GM19238 (cell line): ENCODE results near the gene DBNDD1.

Experiments used
- DNase-seq: peaks from one replicate; pipeline ENCODE4 v3.0.0; 2011; ENCODE audit warnings: low spot score; ENCODE audit not compliant: insufficient read length

Gene DBNDD1

DNA sequence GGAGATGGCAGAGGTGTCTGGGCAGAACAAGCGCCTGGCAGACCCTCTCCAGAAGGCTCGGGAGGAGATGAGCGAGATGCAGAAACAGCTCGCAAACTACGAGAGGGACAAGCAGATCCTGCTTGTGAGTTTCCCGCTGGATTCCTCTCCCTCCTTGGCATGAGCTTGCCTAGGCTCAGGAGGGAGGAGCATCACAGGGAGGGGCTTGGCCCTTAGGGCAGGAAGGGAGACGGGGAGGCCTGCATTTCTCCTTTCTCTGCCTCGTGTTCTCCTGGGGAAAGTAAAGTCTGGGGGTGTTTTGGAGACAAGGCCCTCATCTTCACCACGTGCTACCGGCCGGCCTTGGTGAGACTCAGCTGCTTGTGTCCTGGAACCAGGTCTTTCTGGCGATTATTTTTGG, 18.0 kb upstream of the DBNDD1 start:
- no peak for DNase-seq

DNA sequence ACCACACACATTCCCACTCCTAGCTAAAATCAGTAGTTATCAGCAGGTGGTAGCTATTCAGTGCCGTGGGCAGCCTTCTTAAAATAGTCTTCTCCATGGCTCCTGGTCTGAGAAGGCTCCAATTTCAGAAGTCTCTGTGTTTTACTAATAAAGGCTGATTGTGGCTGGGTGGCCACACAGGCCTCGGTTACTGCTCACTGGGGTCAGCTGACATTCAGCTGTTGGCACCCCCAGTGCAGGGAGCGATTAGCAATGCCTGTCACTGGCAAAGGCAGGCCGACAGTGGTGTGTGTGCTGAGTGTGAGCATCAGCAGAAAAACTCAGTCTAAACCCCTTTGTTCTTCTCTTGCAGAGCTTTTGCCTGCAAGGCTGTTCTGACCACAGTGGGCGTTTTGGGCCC, 16.6 kb upstream of the DBNDD1 start:
- DNase-seq, result no peak

DNA sequence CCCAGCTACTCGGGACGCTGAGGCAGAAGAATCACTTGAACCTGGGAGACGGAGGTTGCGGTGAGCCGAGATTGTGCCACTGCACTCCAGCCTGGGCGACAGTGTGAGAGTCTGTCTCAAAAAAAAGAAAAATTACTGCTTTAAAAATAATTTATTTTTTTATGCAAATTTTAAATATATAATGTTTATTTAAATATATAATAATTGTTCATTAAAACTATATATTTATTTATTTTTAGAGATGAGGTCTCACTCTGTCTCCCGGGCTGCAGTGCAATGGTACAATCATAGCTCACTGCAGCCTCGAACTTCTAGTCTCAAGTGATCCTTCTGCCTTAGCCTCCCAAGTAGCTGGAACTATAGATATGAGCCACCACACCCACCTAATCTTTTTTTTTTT, 15.2 kb upstream of the DBNDD1 start:
- no peak for DNase-seq

DNA sequence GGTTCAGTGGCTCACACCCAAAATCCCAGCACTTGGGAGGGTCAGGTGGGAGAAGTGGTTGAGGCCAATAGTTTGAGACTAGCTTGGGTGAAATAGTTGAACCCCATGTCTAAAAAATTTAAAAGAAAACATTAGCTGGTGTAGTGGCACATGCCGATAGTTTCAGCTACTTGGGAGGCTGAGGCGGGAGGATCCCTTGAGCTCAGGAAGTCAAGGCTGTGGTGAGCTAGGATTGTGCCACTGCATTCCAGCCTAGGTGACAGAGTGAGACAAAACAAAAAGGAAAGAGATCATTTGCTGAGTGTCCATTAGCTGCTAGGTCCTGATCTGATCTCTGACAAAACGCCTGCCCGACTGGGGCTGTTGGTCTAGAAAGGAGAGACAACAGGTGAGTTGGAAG, 14.1 kb upstream of the DBNDD1 start:
- no peak for DNase-seq

DNA sequence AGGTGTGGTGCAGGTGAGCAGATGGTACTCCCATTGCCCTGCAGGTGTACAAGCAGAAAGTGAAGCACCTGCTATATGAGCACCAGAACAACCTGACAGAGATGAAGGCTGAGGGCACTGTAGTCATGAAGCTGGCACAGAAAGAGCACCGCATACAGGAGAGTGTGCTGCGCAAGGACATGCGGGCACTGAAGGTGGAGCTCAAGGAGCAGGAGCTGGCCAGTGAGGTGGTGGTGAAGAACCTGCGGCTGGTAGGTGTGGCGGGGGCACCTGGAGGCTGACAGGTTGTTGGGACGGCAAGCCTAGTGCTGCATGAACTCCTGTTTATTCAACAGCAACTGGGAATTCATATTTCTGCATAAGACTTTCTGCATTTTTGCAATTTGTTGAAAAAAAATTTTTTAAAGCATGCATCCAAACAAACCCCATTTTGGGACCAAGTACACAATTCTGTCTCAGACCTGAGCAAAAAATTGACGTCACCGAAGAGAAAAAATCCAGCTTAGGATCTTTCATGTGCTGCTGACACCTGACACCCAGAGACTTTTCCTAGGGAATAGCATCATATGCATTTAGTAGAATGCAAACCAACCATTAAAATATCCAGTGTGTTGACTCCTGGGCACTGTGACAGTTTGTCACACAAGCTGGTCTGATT, 13.5 kb upstream of the DBNDD1 start:
- DNase-seq, result no peak

DNA sequence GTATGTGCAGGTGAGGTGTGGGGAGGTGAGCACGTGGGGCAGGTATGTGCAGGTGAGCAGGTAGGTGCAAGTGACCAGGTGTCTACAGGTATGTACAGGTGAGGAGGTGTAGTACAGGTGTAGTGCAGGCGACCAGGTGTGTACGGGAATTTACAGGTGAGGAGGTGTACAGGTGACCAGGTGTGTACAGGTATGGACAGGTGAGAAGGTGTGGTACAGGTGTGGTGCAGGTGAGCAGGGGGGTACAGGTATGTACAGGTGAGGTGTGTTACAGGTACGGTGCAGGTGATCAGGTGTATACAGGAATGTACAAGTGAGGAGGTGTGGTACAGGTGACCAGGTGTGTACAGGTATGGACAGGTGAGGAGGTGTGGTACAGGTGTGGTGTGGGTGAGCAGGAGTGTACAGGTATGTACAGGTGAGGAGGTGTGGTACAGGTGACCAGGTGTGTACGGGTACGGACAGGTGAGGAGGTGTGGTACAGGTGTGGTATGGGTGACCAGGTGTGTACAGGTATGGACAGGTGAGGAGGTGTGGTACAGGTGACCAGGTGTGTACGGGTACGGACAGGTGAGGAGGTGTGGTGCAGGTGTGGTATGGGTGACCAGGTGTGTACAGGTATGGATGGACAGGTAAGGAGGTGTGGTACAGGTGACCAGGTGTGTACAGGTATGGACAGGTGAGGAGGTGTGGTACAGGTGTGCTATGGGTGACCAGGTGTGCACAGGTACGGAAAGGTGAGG, 12.8 kb upstream of the DBNDD1 start:
- no peak for DNase-seq

DNA sequence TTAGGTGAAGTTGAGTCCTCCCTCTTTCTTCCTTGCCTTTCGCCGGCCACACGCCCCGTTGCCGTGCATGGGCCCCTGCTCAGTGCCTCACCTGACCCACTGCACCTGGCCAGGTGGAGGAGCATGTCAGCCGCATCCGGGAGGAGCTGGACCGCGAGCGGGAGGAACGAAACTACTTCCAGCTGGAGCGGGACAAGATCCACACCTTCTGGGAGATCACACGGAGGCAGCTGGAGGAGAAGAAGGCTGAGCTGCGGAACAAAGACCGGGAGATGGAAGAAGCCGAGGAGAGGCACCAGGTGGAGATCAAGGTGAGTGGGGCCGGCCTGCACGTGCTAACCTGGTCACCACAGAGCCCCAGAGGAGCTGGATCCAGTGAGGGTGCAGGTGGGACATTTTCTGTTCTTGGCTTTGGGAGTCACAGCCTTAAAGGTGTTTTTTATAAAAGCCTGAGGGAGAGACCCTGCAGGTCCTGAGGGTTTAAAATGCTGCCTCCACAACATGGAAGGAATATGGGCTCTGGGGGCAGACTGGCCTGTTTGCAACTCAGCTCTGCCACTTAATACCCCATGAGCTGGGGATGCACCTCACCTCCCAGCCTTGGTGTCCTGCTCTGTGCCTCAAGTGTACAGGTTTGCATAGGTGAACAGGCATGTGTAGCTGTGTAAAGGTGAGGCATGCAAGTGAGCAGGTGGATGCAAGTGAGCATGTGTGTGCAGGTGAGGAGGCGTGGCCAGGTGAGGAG, 12.1 kb upstream of the DBNDD1 start:
- no peak for DNase-seq

DNA sequence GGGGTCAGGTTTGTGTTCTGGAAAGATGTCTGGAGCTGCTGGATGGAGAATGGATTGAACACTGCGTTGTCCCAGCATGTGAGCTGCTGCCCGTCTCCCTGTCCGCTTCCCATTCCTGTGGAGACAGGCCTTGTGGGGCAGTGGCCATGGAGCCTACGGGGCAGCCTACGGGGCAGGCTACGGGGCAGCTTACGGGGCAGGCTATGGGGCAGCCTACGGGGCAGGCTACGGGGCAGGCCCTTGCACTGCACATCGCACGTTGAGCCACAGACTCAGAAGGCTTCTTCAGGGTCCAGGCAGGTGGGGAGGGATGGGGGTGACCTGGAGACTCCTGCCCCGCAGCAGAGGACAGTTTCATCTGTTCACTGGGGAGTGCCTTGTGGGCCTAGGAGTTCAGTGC, 9.7 kb upstream of the DBNDD1 start:
- DNase-seq, result no peak

DNA sequence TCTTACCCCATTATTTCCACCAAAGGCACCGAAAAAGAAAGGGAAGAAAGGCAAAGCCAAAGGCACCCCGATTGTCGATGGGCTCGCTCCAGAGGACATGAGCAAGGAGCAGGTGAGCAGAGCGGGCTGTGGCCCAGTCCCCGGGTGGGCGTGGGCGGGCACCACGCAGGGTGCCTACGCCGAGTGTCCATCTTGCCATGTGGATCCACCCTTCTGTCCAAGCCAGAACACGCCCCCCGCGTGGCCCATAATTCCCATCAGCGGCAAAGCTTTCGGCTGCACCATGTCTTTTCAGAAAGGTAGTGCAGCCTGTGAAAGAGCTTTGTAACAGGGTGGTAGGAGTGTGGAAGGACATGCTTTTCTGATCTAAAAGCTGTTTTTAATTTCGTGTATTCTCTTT, 8.4 kb upstream of the DBNDD1 start:
- no peak for DNase-seq

DNA sequence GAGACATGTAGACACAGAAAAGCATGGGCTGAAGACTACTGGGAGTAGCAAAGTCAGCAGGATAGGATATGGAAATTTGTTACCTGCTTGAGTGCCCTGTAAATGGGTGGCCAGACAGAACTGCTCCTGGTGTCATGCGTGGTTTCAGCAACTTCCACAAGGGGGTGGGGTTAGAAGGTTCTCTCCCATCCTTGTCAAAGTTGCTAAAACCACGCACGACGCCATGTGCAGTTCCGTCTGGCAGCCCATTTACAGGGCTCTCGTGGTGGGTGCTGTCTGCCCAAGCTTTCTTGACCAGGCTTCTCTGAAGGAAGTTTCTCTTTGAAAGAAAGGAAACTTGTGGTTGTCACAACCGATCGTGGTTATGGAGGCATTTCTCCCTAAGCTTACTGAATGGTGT, 6.9 kb upstream of the DBNDD1 start:
- no peak for DNase-seq

DNA sequence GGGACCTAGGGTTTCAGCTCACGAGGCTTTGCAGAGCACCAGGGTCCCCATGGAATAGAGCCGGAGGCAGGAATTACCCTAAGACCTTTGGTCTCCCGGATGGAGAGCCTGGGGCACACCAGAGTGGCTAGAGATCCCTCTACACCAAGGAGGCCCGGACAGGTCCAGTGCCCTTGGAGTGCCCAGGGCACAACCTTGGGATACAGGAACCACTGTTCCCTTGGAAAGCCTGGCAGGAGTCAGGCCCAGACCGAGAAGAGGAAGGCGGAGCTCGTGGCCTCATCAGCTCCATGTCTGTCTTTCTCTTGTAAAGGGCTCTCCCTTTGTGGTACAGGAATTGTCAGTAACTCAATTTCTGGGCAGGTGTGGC, 3.8 kb upstream of the DBNDD1 start:
- DNase-seq, result no peak

DNA sequence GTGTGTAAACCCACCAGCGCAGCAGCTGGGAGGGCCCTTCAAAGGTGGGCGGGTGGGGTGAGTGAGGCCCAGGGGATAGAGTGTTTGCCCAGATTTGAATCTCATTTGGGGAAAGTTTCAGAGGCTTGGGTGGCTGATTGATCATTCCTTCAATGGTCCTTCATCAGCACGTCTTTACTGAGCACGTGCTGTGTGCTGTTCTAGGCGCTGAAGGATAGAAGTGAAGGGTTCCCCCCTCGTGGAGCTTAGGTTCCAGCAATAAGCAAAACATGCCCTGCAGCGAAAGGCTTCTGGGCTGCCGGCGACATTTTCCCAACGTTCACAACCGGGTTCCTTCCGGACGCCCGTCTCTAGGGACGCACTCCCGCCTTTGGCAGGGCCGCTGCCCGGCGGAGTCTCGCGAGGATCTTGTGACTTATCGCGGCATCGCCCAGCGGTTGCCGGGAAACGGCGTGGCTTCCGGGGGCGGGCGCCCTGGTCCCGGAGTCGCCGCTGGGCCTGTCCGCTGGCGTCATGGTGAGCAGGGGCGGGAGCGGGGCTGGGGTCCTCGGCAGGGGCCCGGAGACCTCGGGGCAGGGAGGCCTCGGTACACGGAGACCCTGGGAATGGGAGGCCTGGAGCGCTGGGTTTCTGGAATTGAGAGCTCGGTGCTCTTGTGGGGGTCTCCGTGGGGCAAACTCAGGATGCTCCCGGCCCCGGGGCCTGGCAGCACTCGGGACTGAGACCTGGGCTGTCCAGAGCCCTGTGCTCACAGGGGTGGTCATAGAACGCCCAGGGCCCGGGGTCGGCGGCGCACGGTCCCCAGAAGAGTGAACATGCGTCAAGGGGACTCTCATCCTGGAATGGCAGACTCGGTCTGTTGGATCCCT, 3.2 kb upstream of the DBNDD1 start:
- DNase-seq, result peak; percentile 96

DNA sequence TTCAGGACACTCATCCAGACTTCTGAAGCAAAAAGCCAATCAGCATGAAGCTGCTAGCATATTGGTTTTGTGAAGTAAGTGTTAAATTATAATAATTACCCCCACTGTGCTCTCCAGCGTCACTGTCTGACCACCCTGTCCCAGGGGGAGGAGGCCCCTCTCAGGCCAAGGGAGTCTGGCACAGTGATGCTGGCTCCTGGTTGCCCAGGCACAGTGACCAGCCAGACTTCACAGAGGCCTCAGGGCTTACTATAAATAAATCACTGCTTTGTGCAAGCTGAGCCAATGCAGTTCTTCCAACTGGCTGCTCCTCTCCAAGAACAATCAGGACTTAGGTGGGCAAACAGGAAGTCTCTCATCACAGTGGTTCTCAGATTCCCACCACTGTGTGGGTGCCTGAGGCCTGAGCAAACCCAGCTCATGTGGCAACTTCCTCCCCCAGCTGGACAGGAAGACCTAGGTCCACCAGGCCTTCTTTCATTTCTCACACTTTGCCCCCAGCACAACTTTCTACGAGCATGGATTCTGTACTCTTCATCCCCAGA, 1.7 kb upstream of the DBNDD1 start:
- DNase-seq, result no peak

DNA sequence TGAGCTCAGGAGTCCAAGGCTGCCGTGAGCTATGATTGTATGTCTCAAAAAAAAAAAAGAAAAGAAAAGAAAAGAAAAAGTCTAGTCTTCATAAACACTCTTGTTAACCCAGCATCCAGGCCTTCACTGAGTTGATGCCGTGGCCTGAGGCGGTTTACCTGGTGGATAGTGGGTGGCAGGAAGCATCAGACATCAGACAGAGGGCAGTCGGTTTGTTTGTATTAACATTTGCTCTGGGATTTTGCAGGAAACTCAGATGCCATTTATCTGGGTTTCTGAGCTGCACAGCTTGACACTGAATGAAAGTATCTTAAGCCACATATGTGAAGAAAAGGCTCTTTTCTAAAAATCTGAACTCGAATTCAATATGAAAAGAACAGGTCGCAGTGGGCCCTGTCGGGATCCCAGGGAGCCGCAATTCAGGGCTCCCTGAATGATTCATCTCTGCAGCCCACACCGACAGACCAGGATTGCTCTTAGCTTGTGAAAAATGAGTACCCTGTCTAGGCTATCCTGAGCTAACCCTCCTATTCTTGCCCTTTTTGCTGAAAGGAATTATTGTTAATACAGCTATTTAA, 1.1 kb upstream of the DBNDD1 start:
- DNase-seq, result no peak

DNA sequence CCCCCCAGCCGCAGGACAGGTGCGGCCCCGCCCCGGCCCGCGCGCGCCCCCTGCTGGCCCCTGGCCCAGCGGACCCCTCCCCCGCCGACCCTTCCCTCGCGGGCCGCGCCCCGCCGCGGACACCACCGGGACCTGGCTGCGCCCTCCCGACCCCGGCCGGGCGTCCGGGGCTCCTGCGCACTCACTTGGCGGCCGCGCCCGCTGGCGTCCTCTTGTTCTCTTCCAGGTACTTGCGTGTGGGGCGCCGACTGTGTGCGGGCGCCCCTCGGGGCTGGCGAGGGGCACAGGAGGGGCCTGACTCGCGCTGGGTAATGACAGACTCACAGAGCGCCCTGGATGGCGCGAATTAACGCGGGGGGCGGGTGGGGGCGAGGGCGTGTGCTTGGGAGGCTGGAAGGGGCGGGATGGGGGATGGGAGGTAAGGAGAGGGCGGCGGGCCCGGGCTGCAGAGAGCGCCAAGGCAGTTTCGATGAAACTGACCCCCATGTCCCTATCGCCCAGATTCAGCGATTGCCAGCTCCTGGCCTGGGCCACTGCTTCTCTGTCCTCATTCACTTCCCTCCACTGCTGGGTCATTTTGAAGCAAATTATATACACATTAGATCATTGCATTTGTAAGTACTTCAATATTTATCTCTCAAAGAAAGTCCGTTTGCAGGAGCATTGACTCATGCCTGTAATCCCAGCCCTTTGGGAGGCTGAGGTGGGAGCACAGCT, 445 bp upstream of the DBNDD1 start:
- peak; percentile 68 for DNase-seq

DNA sequence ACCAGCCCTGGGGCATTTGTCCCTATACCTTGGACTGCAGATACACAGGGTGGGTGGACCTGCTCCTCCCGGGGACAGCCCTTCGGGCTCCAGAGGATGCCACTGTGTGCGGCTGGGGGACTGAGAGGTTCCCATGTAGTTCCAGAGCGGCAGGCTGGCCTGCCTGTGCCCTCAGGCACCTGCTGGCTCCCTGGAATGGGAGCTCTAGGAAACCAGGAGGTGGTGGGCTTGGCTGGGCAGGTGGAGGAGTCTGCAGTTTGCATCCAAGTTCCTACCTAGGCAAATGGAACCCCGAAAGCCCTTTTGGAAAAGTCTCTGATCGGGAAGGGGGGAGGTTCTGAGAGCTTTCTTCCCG, 982 bp downstream of the DBNDD1 start:
- no peak for DNase-seq

DNA sequence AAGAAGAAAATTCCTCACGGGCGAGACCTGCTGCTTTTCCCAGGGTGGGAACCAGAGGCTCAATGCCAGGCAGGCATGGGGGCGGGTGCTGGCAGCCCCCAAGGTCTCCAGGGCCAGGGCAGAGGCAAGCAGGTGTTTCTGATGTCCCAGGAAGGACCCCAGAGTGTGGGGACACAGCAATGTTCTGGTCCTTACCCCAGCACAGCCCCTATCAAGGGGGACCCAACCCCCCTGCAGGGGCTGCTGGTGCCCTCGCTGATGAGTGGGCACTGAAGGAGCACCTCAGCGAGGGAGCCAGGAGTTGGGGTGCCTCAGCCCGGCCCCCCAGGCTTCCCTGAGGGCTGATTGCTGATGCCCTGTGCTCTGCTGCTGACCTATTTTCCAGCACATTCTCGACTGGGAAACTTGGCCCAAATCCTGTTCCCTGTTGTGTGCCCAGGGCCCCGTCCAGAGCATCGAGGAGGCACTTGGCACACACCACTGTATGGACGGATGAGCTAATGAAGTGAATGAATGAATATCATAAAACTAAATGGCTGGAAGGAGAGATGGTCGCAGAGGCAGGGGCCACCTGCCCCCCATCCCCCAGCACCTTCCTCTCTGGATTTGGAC, 2.8 kb downstream of the DBNDD1 start:
- DNase-seq, result no peak

DNA sequence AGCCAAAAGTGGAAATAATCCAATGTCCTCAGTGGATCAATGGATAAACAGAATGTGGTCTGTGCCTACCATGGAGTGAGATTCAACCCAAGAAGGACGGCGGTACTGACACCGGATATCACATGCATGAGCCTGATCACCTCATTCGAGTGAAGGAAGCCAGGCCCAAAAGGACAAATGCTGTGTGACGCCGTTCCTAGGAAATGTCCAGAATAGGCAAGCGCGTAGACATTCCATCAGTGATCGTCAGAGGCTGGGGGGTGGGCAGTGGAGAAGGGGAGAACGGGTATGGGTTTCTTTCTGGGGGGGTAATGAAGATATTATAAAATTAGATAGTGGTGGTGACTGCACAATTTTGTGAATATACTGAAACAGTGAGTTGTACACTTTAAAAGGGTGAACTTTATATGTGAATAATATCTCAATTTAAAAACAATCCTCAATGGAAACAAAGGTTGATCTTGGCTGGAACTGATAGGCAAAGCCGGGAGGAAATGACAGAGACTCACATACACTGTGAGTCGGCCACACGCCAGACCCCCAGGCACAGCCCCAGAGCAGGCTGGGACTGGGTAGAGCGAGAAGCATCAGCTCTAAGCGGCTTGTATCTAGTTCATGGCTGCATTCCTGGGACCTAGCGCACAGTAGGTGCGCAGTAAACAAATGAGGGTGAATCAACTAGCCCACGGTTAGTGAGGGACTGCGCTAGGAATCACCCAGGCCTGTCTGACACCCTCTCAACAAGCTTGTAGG, 3.5 kb downstream of the DBNDD1 start:
- no peak for DNase-seq

DNA sequence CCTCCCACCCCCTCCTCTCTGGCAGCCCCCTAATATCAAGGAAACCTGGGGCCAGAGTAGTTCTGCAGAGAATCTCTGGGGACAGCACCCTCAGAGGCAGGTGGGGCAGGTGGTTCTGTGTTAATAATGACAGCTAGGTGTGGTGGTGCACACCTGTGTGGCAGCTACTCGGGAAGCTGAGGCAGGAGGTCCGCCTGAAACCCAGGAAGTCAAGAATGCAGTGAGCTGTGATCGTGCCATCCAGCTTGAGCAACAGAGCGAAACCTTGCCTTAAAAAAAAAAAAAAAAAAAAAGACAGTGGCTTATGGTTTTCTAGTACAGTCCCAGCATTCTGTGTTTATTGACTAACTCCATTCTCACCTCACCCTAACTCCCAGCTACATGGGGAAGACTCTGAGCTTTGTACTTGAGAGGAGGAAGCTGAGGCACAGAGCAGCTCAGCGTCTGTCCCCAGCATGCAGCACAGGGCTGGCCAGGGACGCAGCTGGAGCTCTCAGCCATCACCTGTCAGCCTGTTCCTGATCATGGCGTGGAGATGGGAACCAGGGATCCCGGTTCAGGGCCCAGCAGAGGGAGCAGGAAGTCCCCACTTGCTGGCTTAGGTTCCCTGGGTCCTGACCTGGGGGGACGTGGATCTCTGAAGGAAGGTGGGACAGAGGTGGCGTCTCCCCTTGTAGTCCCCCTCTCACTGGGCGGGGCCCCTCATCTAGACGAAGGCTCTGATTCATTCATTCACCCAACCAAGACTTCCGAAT, 6.1 kb downstream of the DBNDD1 start:
- no peak for DNase-seq
